ENCODE measurements around the gene TMEM269. TPM values are rescaled to one million over a fixed set of nuclear protein-coding genes. Genes with fewer than 3 reads are reported as not detected.

TMEM269 gene
- total RNA-seq, 2 experiments from 2014 or later: 0.12 TPM; not detected in 1

DNA sequence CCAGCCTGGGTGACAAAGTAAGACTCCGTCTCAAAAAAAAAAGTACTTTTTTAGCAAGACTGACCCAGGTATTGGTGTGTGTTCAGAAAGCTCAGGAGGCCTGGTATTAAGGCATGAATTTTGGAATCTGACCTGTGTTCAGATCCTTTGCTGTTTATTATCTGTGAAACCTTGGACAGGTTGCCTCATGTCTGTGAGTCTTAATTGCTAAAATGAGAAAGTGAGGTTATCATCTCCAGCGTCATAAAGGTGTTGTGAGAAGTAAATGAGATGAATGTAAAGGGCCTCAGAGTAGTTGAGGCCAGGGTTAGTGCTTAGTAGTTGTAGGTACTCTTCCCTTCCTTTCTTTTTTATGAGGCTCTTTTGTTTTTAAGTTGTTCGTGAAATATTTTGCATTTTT lies 15.0 kb upstream of the TMEM269 start:
- Mint-ChIP-seq H3K36me3 (peaks cover 25% of the 10 kb centered on the region), H3K9me3 (ENCODE audit: low read depth) (no peaks in the 10 kb centered on the region), H3K27ac (no peak overlapping the region), H3K4me3 (no peak overlapping the region), H3K27me3 (no peaks in the 10 kb centered on the region), H3K4me1 (peaks cover 37% of the 10 kb centered on the region)
- CTCF ChIA-PET: interaction anchor here (4.2 kb wide), 1 partner anchor 9 kb away, joined by 44 read pairs; no protein-coding TSS in a partner anchor
- ATAC-seq (no peak), DNase-seq (no peak)

- Mint-ChIP-seq H3K4me1 (peaks cover 36% of the 10 kb centered on the region), H3K27me3 (no peaks in the 10 kb centered on the region), H3K9me3 (ENCODE audit: low read depth) (no peaks in the 10 kb centered on the region), H3K36me3 (peaks cover 45% of the 10 kb centered on the region), H3K27ac (no peak overlapping the region), H3K4me3 (no peak overlapping the region)
- CTCF ChIA-PET: interaction anchor here (1.3 to 1.6 kb wide), 3 partner anchors 10 to 149 kb away, joined by 3 to 5 read pairs (median 4); no protein-coding TSS in a partner anchor
- DNase-seq (no peak), ATAC-seq (no peak)
Observed at GRCh38 chr1:42773420-42773819, 11.4 kb upstream of the TMEM269 start.

DNA sequence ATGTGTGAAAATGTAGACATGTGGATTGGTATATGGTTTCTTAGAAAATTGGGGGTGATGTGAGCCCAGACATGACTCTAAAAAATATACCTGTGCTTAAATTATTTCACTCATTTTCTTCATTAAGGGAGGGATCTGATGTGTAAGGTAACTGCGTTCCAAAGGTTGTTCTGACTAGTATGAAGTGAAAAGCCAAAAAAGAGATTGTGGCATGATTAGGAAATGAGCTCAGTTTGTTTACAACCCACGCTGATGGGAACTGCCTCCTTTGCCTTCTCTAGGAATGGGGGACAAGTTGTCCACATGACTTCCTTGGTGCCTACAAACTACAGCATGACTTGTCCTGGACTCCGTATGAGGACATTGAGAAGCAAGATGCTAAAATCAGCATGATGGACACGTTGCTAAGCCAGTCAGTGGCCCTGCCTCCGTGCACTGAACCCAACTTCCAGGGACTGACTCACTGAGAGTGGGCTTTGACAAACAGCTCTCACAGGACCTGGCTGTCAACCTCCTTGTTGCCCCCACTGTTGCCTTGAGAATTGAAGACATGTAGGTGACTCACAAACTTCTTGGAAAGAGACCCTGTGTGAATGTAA lies 9.8 kb upstream of the TMEM269 start:
- peaks cover 48% of the 10 kb centered on the region for H3K36me3 Mint-ChIP-seq

GRCh38 chr1:42776502-42776901 lies 8.3 kb upstream of the TMEM269 start:
- peaks cover 48% of the 10 kb centered on the region for H3K36me3 Mint-ChIP-seq
- DNase-seq (no peak), ATAC-seq (no peak)
- no peaks in the 10 kb centered on the region for H3K9me3 Mint-ChIP-seq (ENCODE audit: low read depth)
- CTCF ChIA-PET: interaction anchor here (4.9 to 6.3 kb wide), 3 partner anchors 9 to 298 kb away, joined by 32 to 67 read pairs (median 44); partner anchors contain the start of genes C1orf50 and P3H1
- H3K4me3 Mint-ChIP-seq: no peak overlapping the region
- H3K4me1 Mint-ChIP-seq: peaks cover 34% of the 10 kb centered on the region
- no peak overlapping the region for H3K27ac Mint-ChIP-seq
- H3K27me3 Mint-ChIP-seq: no peaks in the 10 kb centered on the region

More for the DNA sequence above, 9.8 kb upstream of the TMEM269 start:
- no peaks in the 10 kb centered on the region for H3K27me3 Mint-ChIP-seq
- no peak overlapping the region for H3K4me3 Mint-ChIP-seq
- DNase-seq (no peak), ATAC-seq (no peak)
- CTCF ChIA-PET: interaction anchor here (1.6 kb wide), 1 partner anchor 138 kb away, joined by 4 read pairs; no protein-coding TSS in a partner anchor
- no peaks in the 10 kb centered on the region for H3K9me3 Mint-ChIP-seq (ENCODE audit: low read depth)
- H3K4me1 Mint-ChIP-seq: peaks cover 36% of the 10 kb centered on the region
- H3K27ac Mint-ChIP-seq: no peak overlapping the region

DNA sequence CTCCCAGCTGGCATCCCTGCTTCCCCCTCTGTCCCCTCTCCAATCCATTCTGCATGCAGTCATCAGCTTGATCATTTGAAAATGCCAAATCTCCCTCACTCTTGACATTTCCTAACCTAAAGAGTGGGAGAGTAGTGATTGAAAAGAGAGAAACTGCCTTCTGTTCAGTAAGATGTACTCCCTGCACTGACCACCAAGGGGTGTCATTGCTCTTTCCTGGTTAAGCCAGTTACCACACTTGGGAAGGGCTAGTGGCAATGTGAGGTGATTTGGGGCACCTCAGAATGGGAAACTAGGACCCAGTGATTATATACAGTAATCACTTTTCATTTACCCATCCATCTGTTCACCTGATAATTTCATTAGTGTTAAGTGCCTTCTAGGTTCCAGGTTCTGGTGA lies 6.9 kb upstream of the TMEM269 start:
- ATAC-seq (peak; percentile 65), DNase-seq (peak; percentile 50)
- Mint-ChIP-seq H3K9me3 (ENCODE audit: low read depth) (no peaks in the 10 kb centered on the region), H3K36me3 (peaks cover 49% of the 10 kb centered on the region), H3K4me3 (no peak overlapping the region), H3K27ac (no peak overlapping the region), H3K4me1 (peaks cover 32% of the 10 kb centered on the region), H3K27me3 (no peaks in the 10 kb centered on the region)
- CTCF ChIA-PET: interaction anchor here (0.7 to 6.3 kb wide), 11 partner anchors 10 to 297 kb away, joined by 3 to 67 read pairs (median 5); partner anchors contain the start of genes C1orf50, ERMAP, P3H1 and SVBP

- H3K4me1 Mint-ChIP-seq: peaks cover 26% of the 10 kb centered on the region
- no peaks in the 10 kb centered on the region for H3K27me3 Mint-ChIP-seq
- ATAC-seq (peak; percentile 70), DNase-seq (no peak)
- H3K36me3 Mint-ChIP-seq: peaks cover 43% of the 10 kb centered on the region
- peak overlapping the region; percentile 37 for H3K27ac Mint-ChIP-seq
- H3K4me3 Mint-ChIP-seq: no peak overlapping the region
- CTCF ChIA-PET: interaction anchor here (1.0 to 6.3 kb wide), 5 partner anchors 9 to 295 kb away, joined by 4 to 67 read pairs (median 32); partner anchors contain the start of genes C1orf50 and P3H1
- no peaks in the 10 kb centered on the region for H3K9me3 Mint-ChIP-seq (ENCODE audit: low read depth)
Observed at GRCh38 chr1:42779725-42780124, 5.1 kb upstream of the TMEM269 start.

DNA sequence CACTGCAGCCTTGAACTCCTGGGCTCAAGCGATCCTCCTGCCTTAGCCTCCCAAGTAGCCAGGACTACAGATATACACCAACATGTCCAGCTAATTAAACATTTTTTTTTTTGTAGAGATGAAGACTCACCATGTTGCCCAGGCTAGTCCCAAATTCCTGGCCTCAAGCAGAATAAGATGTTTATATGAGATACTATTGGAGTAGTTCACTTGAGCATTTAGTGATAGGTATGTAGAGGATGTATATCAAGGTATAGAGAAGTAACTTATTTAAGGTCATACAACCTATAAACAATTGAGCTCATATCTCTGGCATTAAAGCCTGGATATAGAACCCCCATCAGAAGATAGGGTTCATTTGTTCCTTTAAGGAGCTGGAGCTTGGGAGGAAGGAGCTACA lies 4.6 kb upstream of the TMEM269 start:
- no peaks in the 10 kb centered on the region for H3K9me3 Mint-ChIP-seq (ENCODE audit: low read depth)

DNA sequence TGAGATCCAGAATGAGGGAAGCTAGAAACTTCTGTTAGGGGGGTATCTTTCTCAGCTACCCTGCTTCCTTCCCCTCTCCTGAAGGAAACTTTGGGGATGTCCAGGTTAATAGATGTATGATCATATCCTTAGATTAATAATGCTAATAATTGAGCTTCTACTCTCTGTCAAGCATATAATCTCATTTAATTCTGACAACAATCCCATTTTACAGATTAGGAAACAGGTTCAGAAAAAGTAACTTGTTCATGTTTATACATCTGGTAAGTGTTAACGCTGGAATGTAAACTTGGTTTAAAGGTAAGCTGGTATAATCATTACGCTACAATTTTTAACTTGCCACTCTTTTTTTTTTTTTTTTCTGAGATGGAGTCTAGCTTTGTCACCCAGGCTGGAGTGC lies 1.7 kb upstream of the TMEM269 start:
- no peaks in the 10 kb centered on the region for H3K27me3 Mint-ChIP-seq
- H3K9me3 Mint-ChIP-seq (ENCODE audit: low read depth): no peaks in the 10 kb centered on the region
- no peak overlapping the region for H3K4me3 Mint-ChIP-seq
- CTCF ChIA-PET: interaction anchor here (1.3 to 1.6 kb wide), 2 partner anchors 10 to 17 kb away, joined by 3 to 5 read pairs; partner anchors contain the start of genes C1orf50 and P3H1
- H3K27ac Mint-ChIP-seq: no peak overlapping the region
- peaks cover 31% of the 10 kb centered on the region for H3K4me1 Mint-ChIP-seq
- peaks cover 25% of the 10 kb centered on the region for H3K36me3 Mint-ChIP-seq
- no peak for DNase-seq
- no peak for ATAC-seq

More for the DNA sequence above, 4.6 kb upstream of the TMEM269 start:
- ATAC-seq (no peak), DNase-seq (no peak)
- no peak overlapping the region for H3K4me3 Mint-ChIP-seq
- H3K27ac Mint-ChIP-seq: no peak overlapping the region
- CTCF ChIA-PET: interaction anchor here (1.0 to 6.3 kb wide), 5 partner anchors 9 to 295 kb away, joined by 4 to 67 read pairs (median 32); partner anchors contain the start of genes C1orf50 and P3H1
- H3K36me3 Mint-ChIP-seq: peaks cover 39% of the 10 kb centered on the region
- H3K4me1 Mint-ChIP-seq: peaks cover 27% of the 10 kb centered on the region
- H3K27me3 Mint-ChIP-seq: no peaks in the 10 kb centered on the region

- Mint-ChIP-seq H3K36me3 (peaks cover 17% of the 10 kb centered on the region), H3K9me3 (ENCODE audit: low read depth) (no peaks in the 10 kb centered on the region), H3K4me1 (peaks cover 21% of the 10 kb centered on the region), H3K27me3 (no peaks in the 10 kb centered on the region), H3K4me3 (no peak overlapping the region), H3K27ac (no peak overlapping the region)
- DNase-seq (no peak), ATAC-seq (no peak)
- CTCF ChIA-PET: interaction anchor here (0.8 to 1.9 kb wide), 4 partner anchors 9 to 289 kb away, joined by 3 to 5 read pairs (median 4); partner anchors contain the start of genes C1orf50 and P3H1
Observed at GRCh38 chr1:42784547-42784945, 245 bp upstream of the TMEM269 start.

GRCh38 chr1:42786097-42786496 lies 1.3 kb downstream of the TMEM269 start:
- Mint-ChIP-seq H3K27me3 (peaks cover under 1% of the 10 kb centered on the region), H3K4me3 (no peak overlapping the region), H3K4me1 (peaks cover 12% of the 10 kb centered on the region), H3K9me3 (ENCODE audit: low read depth) (no peaks in the 10 kb centered on the region), H3K36me3 (peaks cover 9% of the 10 kb centered on the region), H3K27ac (no peak overlapping the region)
- DNase-seq: no peak
- ATAC-seq: no peak
- CTCF ChIA-PET: no interaction called here

DNA sequence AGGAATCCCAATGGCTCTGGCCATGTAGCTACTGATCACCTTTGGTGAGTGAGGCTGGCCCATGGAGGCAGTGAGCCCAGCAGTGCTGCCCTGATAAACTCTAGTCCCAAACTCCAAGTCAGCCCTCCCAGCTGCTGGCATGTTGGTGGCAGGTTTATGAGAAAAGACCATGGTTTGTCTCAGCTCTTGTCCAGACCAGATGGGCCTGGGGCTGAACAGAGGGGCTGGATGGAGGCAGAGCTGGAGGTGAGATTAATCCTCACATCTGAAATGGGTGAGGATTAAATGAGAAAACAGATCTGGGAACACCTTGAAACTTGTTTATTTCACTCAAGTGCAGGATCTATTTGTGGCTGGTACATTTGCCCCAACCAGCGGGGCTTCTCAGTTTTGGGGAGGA lies 3.2 kb downstream of the TMEM269 start:
- CTCF ChIA-PET: no interaction called here
- no peaks in the 10 kb centered on the region for H3K9me3 Mint-ChIP-seq (ENCODE audit: low read depth)

GRCh38 chr1:42793824-42794223 lies 9.0 kb downstream of the TMEM269 start:
- ATAC-seq (no peak), DNase-seq (no peak)
- Mint-ChIP-seq H3K27me3 (peaks cover 3% of the 10 kb centered on the region), H3K4me1 (no peaks in the 10 kb centered on the region), H3K36me3 (no peaks in the 10 kb centered on the region), H3K9me3 (ENCODE audit: low read depth) (no peaks in the 10 kb centered on the region), H3K27ac (no peak overlapping the region), H3K4me3 (no peak overlapping the region)
- CTCF ChIA-PET: interaction anchor here (1.1 kb wide), 2 partner anchors 9 to 16 kb away, joined by 3 to 4 read pairs; partner anchors contain the start of gene TMEM269

More for the DNA sequence above, 3.2 kb downstream of the TMEM269 start:
- H3K27ac Mint-ChIP-seq: no peak overlapping the region
- peaks cover 3% of the 10 kb centered on the region for H3K27me3 Mint-ChIP-seq
- ATAC-seq (no peak), DNase-seq (no peak)
- no peak overlapping the region for H3K4me3 Mint-ChIP-seq
- H3K4me1 Mint-ChIP-seq: peaks cover 9% of the 10 kb centered on the region
- H3K36me3 Mint-ChIP-seq: peaks cover 4% of the 10 kb centered on the region

DNA sequence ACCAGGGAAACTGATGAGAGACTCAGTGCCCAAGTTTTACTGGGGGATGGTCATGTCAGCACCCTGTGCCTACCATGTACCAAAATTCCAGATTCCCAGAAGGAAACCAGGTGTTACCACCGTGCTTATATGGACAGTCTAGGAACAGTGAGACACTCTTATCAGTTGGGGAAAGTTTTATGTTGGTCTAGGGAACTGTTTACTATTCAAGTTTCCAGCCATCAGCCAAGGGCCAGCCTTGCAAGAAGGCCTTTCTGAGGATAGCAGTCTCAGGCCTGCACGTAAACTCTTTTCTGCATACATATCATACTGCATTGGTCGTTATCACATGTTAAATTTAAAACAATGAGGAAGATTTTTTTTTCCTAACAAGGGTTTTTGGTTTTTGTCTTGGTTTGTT lies 12.6 kb downstream of the TMEM269 start:
- Mint-ChIP-seq H3K4me3 (no peak overlapping the region), H3K27ac (no peak overlapping the region), H3K4me1 (no peaks in the 10 kb centered on the region), H3K9me3 (ENCODE audit: low read depth) (no peaks in the 10 kb centered on the region), H3K27me3 (peaks cover 2% of the 10 kb centered on the region), H3K36me3 (no peaks in the 10 kb centered on the region)
- no peak for ATAC-seq
- CTCF ChIA-PET: no interaction called here
- DNase-seq: no peak

GRCh38 chr1:42797979-42798378 lies 13.2 kb downstream of the TMEM269 start:
- H3K36me3 Mint-ChIP-seq: no peaks in the 10 kb centered on the region
- DNase-seq (no peak), ATAC-seq (no peak)
- CTCF ChIA-PET: interaction anchor here (1.0 kb wide), 1 partner anchor 11 kb away, joined by 3 read pairs; no protein-coding TSS in a partner anchor
- no peaks in the 10 kb centered on the region for H3K4me1 Mint-ChIP-seq
- H3K4me3 Mint-ChIP-seq: no peak overlapping the region
- no peaks in the 10 kb centered on the region for H3K9me3 Mint-ChIP-seq (ENCODE audit: low read depth)
- no peak overlapping the region for H3K27ac Mint-ChIP-seq
- peaks cover 2% of the 10 kb centered on the region for H3K27me3 Mint-ChIP-seq
